GM21367 (cell line): Measurements from ENCODE around the gene DOCK1.

ENCODE experiments used
- ATAC-seq: cut with Tn5 transposase; IDR thresholded peaks from one replicate; pipeline ENCODE4 v1.9.1; 2021; ENCODE audit not compliant: unreplicated experiment

The DOCK1 gene

GRCh38 chr10:127372361-127372760 lies 467.1 kb downstream of the DOCK1 start:
- ATAC-seq = no peak

- ATAC-seq = no peak
These were observed 468.9 kb downstream of the DOCK1 start for GRCh38 chr10:127374074-127374680.

- ATAC-seq = no peak
These were observed 469.7 kb downstream of the DOCK1 start for GRCh38 chr10:127374901-127375300.

GRCh38 chr10:127375461-127375860 lies 470.2 kb downstream of the DOCK1 start:
- no peak for ATAC-seq

GRCh38 chr10:127376071-127376470 lies 470.8 kb downstream of the DOCK1 start:
- no peak for ATAC-seq

GRCh38 chr10:127378628-127379027 lies 473.4 kb downstream of the DOCK1 start:
- no peak for ATAC-seq

GRCh38 chr10:127384532-127384931 lies 479.3 kb downstream of the DOCK1 start:
- ATAC-seq = no peak

GRCh38 chr10:127385066-127385465 lies 479.8 kb downstream of the DOCK1 start:
- no peak for ATAC-seq

GRCh38 chr10:127386606-127387327 lies 481.5 kb downstream of the DOCK1 start:
- no peak for ATAC-seq

- no peak for ATAC-seq
These were observed 486.6 kb downstream of the DOCK1 start for GRCh38 chr10:127391875-127392274.

GRCh38 chr10:127392351-127393235 lies 487.4 kb downstream of the DOCK1 start:
- no peak for ATAC-seq

- no peak for ATAC-seq
These were observed 493.1 kb downstream of the DOCK1 start for GRCh38 chr10:127398140-127398970.

- ATAC-seq = no peak
These were observed 493.7 kb downstream of the DOCK1 start for GRCh38 chr10:127398971-127399365.

GRCh38 chr10:127399668-127400067 lies 494.4 kb downstream of the DOCK1 start:
- ATAC-seq = no peak

- no peak for ATAC-seq
These were observed 495.0 kb downstream of the DOCK1 start for GRCh38 chr10:127400216-127400615.

GRCh38 chr10:127402596-127403409 lies 497.6 kb downstream of the DOCK1 start:
- no peak for ATAC-seq

- no peak for ATAC-seq
These were observed 500.0 kb downstream of the DOCK1 start for GRCh38 chr10:127405221-127405620.

GRCh38 chr10:127406018-127406550 lies 500.9 kb downstream of the DOCK1 start:
- no peak for ATAC-seq

GRCh38 chr10:127407551-127407950 lies 502.3 kb downstream of the DOCK1 start:
- no peak for ATAC-seq
